Osteocyte (in vitro differentiated cells): ENCODE data around the gene ZNF559. TPM values are rescaled to one million over a fixed set of nuclear protein-coding genes. Genes with fewer than 3 reads are reported as not detected.

Source experiments
- DNase-seq: peaks from one replicate; pipeline ENCODE4 v3.0.0; 2021; ENCODE audit warnings: mixed read lengths; ENCODE audit not compliant: unreplicated experiment; ENCODE audit errors: extremely low spot score
- H3K27ac Mint-ChIP-seq: one replicate; pipeline ENCODE4 v1.8.0; 2021; ENCODE audit warnings: mild to moderate bottlenecking, mixed read lengths; ENCODE audit not compliant: unreplicated experiment
- H3K27me3 Mint-ChIP-seq: one replicate; pipeline ENCODE4 v1.8.0; 2021; ENCODE audit warnings: mixed read lengths; ENCODE audit not compliant: unreplicated experiment
- H3K36me3 Mint-ChIP-seq: one replicate; pipeline ENCODE4 v1.8.0; 2021; ENCODE audit warnings: mixed read lengths; ENCODE audit not compliant: unreplicated experiment
- H3K4me1 Mint-ChIP-seq: one replicate; pipeline ENCODE4 v1.8.0; 2021; ENCODE audit warnings: mixed read lengths; ENCODE audit not compliant: unreplicated experiment
- H3K4me3 Mint-ChIP-seq: one replicate; pipeline ENCODE4 v1.8.0; 2021; ENCODE audit warnings: mild to moderate bottlenecking, moderate library complexity, mixed read lengths; ENCODE audit not compliant: unreplicated experiment
- H3K9me3 Mint-ChIP-seq: one replicate; pipeline ENCODE4 v1.8.0; 2021; ENCODE audit warnings: mixed read lengths; ENCODE audit not compliant: unreplicated experiment
- total RNA-seq: library from RNA; stranded (reverse); gene quantifications from 2 replicates; pipeline ENCODE4 v1.2.1, GENCODE V29; 2021
- TF ChIP-seq, protein P1 (sequence below): fragments of 200-600 bp; sonication (generic); IDR thresholded peaks from 2 replicates; pipeline ENCODE4 v1.5.0; 2021; ENCODE audit warnings: antibody characterized with exemption, mild to moderate bottlenecking, moderate library complexity

Gene ZNF559
- total RNA-seq, 1 donor from 2014 or later = 24.1 TPM

- no peak overlapping the region for H3K4me3 Mint-ChIP-seq
- H3K27ac Mint-ChIP-seq = no peak overlapping the region
- no peaks in the 10 kb centered on the region for H3K27me3 Mint-ChIP-seq
- TF ChIP-seq, protein P1, sequence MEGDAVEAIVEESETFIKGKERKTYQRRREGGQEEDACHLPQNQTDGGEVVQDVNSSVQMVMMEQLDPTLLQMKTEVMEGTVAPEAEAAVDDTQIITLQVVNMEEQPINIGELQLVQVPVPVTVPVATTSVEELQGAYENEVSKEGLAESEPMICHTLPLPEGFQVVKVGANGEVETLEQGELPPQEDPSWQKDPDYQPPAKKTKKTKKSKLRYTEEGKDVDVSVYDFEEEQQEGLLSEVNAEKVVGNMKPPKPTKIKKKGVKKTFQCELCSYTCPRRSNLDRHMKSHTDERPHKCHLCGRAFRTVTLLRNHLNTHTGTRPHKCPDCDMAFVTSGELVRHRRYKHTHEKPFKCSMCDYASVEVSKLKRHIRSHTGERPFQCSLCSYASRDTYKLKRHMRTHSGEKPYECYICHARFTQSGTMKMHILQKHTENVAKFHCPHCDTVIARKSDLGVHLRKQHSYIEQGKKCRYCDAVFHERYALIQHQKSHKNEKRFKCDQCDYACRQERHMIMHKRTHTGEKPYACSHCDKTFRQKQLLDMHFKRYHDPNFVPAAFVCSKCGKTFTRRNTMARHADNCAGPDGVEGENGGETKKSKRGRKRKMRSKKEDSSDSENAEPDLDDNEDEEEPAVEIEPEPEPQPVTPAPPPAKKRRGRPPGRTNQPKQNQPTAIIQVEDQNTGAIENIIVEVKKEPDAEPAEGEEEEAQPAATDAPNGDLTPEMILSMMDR = no peak
- H3K36me3 Mint-ChIP-seq = peaks cover 74% of the 10 kb centered on the region
- peaks cover 63% of the 10 kb centered on the region for H3K9me3 Mint-ChIP-seq
- H3K4me1 Mint-ChIP-seq = no peaks in the 10 kb centered on the region
- DNase-seq = no peak
Observed at GRCh38 chr19:9342610-9343304, 18.8 kb downstream of the ZNF559 start.

DNA sequence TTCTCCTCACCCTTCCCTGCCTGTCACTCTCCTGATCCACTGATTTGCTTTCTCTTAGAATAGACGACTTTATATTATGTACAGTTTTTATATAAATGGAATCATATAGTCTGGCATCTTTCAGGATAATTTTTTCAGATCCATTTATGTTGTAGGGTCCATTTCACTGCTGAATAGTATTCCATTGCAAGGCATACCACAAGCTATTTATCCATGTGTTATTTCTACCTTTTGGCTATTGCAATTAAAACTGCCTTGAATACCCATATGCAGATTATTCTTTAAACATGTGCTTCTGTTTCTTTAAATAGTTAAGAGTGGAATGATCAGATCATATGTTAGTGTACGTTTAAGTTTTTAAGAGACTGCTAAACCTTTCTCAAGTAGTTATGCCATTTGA lies 21.0 kb downstream of the ZNF559 start:
- H3K27me3 Mint-ChIP-seq = no peaks in the 10 kb centered on the region
- H3K27ac Mint-ChIP-seq = no peak overlapping the region
- H3K36me3 Mint-ChIP-seq = peaks cover 72% of the 10 kb centered on the region
- no peak overlapping the region for H3K4me3 Mint-ChIP-seq
- H3K9me3 Mint-ChIP-seq = peaks cover 62% of the 10 kb centered on the region
- TF ChIP-seq, protein P1 = no peak
- no peaks in the 10 kb centered on the region for H3K4me1 Mint-ChIP-seq
- no peak for DNase-seq

GRCh38 chr19:9348253-9348652 lies 24.3 kb downstream of the ZNF559 start:
- no peak for DNase-seq
- Mint-ChIP-seq H3K27ac (no peak overlapping the region), H3K9me3 (peaks cover 56% of the 10 kb centered on the region), H3K36me3 (peaks cover 64% of the 10 kb centered on the region), H3K4me3 (no peak overlapping the region), H3K4me1 (no peaks in the 10 kb centered on the region), H3K27me3 (no peaks in the 10 kb centered on the region)
- TF ChIP-seq, protein P1 = no peak

DNA sequence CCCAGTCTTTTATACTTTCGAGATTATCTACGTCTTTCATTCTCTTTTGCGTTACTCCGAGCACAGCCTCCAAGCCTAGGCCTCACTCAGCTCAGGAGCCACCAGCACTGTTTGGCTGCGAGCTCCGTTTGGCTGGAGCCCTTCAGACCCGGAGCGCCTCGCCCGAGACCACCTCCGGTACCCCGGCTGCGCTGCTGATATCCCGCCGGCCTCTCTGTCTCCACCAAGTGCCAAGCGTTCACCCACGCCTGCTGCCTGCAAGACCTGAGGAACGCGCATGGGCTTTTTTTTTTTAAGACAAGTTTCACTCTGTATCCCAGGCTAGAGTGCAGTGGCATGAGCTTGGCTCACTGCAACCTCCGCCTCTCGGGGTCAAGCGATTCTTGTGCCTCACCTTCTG lies 24.7 kb downstream of the ZNF559 start:
- H3K36me3 Mint-ChIP-seq = peaks cover 61% of the 10 kb centered on the region
- H3K4me3 Mint-ChIP-seq = no peak overlapping the region
- H3K4me1 Mint-ChIP-seq = no peaks in the 10 kb centered on the region
- no peak overlapping the region for H3K27ac Mint-ChIP-seq
- DNase-seq = no peak
- no peaks in the 10 kb centered on the region for H3K27me3 Mint-ChIP-seq
- H3K9me3 Mint-ChIP-seq = peaks cover 52% of the 10 kb centered on the region
- TF ChIP-seq, protein P1 = no peak

DNA sequence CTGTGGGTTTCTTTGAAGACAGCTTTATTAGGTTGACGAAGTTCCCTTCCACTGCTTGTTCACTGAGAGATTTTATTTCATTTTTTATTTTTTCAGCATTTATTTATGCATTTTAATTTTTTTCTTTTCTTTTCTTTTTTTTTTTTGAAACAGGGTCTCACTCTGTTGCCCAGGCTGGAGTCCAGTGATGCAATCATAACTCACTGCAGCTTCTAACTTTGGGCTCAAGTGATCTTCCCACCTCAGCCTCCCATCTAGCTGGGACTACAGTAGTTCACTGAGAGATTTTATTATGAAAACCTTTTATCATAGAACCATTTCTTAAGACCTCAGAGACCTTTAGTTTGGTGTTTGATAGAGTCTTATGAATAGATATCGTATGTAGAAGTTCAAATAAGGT lies 28.5 kb downstream of the ZNF559 start:
- peaks cover 37% of the 10 kb centered on the region for H3K9me3 Mint-ChIP-seq
- H3K27ac Mint-ChIP-seq = no peak overlapping the region
- no peaks in the 10 kb centered on the region for H3K27me3 Mint-ChIP-seq
- H3K4me3 Mint-ChIP-seq = no peak overlapping the region
- no peaks in the 10 kb centered on the region for H3K4me1 Mint-ChIP-seq
- peaks cover 60% of the 10 kb centered on the region for H3K36me3 Mint-ChIP-seq
- TF ChIP-seq, protein P1 = no peak
- no peak for DNase-seq
